Measurements from ENCODE around the gene IL17D. TPM values are rescaled to one million over a fixed set of nuclear protein-coding genes. Genes with fewer than 3 reads are reported as not detected.

IL17D gene
- total and polyA plus RNA-seq, 2 experiments from 2014 or later, result 3.7 to 11.0 TPM

GRCh38 chr13:20719783-20720182, 16.3 kb downstream of the IL17D start:
- TF ChIP-seq EZH2phosphoT487 (IDR thresholded peaks at IDR 0.05; ENCODE audit: low read depth, severe bottlenecking, unreplicated experiment) (no peak), EZH2 (IDR thresholded peaks at IDR 0.05; ENCODE audit: borderline replicate concordance) (no peak)
- TF ChIP-seq, protein P1, sequence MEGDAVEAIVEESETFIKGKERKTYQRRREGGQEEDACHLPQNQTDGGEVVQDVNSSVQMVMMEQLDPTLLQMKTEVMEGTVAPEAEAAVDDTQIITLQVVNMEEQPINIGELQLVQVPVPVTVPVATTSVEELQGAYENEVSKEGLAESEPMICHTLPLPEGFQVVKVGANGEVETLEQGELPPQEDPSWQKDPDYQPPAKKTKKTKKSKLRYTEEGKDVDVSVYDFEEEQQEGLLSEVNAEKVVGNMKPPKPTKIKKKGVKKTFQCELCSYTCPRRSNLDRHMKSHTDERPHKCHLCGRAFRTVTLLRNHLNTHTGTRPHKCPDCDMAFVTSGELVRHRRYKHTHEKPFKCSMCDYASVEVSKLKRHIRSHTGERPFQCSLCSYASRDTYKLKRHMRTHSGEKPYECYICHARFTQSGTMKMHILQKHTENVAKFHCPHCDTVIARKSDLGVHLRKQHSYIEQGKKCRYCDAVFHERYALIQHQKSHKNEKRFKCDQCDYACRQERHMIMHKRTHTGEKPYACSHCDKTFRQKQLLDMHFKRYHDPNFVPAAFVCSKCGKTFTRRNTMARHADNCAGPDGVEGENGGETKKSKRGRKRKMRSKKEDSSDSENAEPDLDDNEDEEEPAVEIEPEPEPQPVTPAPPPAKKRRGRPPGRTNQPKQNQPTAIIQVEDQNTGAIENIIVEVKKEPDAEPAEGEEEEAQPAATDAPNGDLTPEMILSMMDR (IDR thresholded peaks at IDR 0.05; ENCODE audit: poor library complexity), result no peak
- Histone ChIP-seq H3K79me2 (no peaks in the 10 kb centered on the region), H3K9me2 (replicated peaks; ENCODE audit: insufficient read depth) (no peaks in the 10 kb centered on the region), H3K27me3 (peaks cover 10% of the 10 kb centered on the region), H3K36me3 (replicated peaks; ENCODE audit: insufficient read depth, low read depth) (no peaks in the 10 kb centered on the region), H3K27ac (no peak overlapping the region), H4K20me1 (ENCODE audit: insufficient read depth, poor library complexity, severe bottlenecking) (no peaks in the 10 kb centered on the region), H2AFZ (no peak overlapping the region), H3K9me3 (ENCODE audit: low read depth) (no peaks in the 10 kb centered on the region), H3K4me1 (ENCODE audit: insufficient read depth) (peaks cover 3% of the 10 kb centered on the region), H3K4me2 (no peak overlapping the region), H3K4me3 (no peak overlapping the region)
- WGBS (ENCODE audit: low lambda C conversion rate, missing lambda C conversion rate), result 89% methylated on average over 13 of the region's 13 CpGs
- no peak for DNase-seq (ENCODE audit: low spot score)

DNA sequence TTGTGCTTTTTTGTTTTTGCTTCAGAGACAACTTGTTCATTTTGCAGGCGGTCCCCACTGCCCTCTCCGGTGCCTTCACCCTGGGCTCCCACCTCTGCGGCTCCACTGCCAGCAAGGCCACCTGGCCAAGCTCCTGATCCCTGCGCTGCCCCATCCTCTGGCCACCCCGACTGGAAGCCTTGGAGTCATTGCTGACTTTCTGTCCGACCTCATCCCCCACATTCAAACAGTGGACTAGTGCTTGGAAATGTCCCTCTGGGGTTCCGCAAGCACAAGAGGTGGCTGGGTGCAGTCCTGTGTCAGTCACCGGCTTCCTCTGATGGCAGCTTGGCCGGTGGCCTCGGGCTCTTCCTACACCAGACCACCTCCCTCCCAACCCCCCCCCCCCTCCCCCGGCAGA, 17.0 kb downstream of the IL17D start:
- Histone ChIP-seq H3K9me2 (replicated peaks; ENCODE audit: insufficient read depth) (no peaks in the 10 kb centered on the region), H3K9me3 (ENCODE audit: low read depth) (no peaks in the 10 kb centered on the region), H2AFZ (no peak overlapping the region), H3K36me3 (replicated peaks; ENCODE audit: insufficient read depth, low read depth) (no peaks in the 10 kb centered on the region), H4K20me1 (ENCODE audit: insufficient read depth, poor library complexity, severe bottlenecking) (no peaks in the 10 kb centered on the region), H3K4me3 (no peak overlapping the region), H3K79me2 (no peaks in the 10 kb centered on the region), H3K4me1 (ENCODE audit: insufficient read depth) (peaks cover 3% of the 10 kb centered on the region), H3K27me3 (peaks cover 10% of the 10 kb centered on the region), H3K27ac (no peak overlapping the region), H3K4me2 (no peak overlapping the region)
- DNase-seq (ENCODE audit: low spot score), result no peak
- TF ChIP-seq EZH2 (IDR thresholded peaks at IDR 0.05; ENCODE audit: borderline replicate concordance) (no peak), EZH2phosphoT487 (IDR thresholded peaks at IDR 0.05; ENCODE audit: low read depth, severe bottlenecking, unreplicated experiment) (no peak)
- TF ChIP-seq, protein P1 (IDR thresholded peaks at IDR 0.05; ENCODE audit: poor library complexity), result no peak
- 92% methylated on average over 9 of the region's 11 CpGs for WGBS (ENCODE audit: low lambda C conversion rate, missing lambda C conversion rate)

- no peak for TF ChIP-seq EZH2 (IDR thresholded peaks at IDR 0.05; ENCODE audit: borderline replicate concordance)
- TF ChIP-seq, protein P1 (IDR thresholded peaks at IDR 0.05; ENCODE audit: poor library complexity), result no peak
- no peak for TF ChIP-seq EZH2phosphoT487 (IDR thresholded peaks at IDR 0.05; ENCODE audit: low read depth, severe bottlenecking, unreplicated experiment)
- Histone ChIP-seq H3K4me3 (no peak overlapping the region), H3K4me2 (peak overlapping the region; percentile 96), H3K4me1 (ENCODE audit: insufficient read depth) (peaks cover 3% of the 10 kb centered on the region), H3K79me2 (no peaks in the 10 kb centered on the region), H2AFZ (no peak overlapping the region), H3K9me2 (replicated peaks; ENCODE audit: insufficient read depth) (no peaks in the 10 kb centered on the region), H3K27ac (no peak overlapping the region), H3K9me3 (ENCODE audit: low read depth) (no peaks in the 10 kb centered on the region), H3K27me3 (peaks cover 10% of the 10 kb centered on the region), H3K36me3 (replicated peaks; ENCODE audit: insufficient read depth, low read depth) (no peaks in the 10 kb centered on the region), H4K20me1 (ENCODE audit: insufficient read depth, poor library complexity, severe bottlenecking) (no peaks in the 10 kb centered on the region)
- 85% methylated on average over 15 of the region's 16 CpGs for WGBS (ENCODE audit: low lambda C conversion rate, missing lambda C conversion rate)
- DNase-seq (ENCODE audit: low spot score), result no peak
Measured at GRCh38 chr13:20721058-20721453, 17.6 kb downstream of the IL17D start.

Data from hepatocyte (in vitro differentiated cells).